HG03558 (cell line): ENCODE measurements around the gene CHCHD10.
"Not testable (repeated sequence)": the region's sequence is repeated elsewhere in the genome, so short reads cannot be mapped to it uniquely, and the experiment has no call there.

Experiments
- ATAC-seq: cut with Tn5 transposase; IDR thresholded peaks from one replicate; pipeline ENCODE4 v1.9.1; 2021; ENCODE audit warnings: moderate number of reproducible peaks; ENCODE audit not compliant: unreplicated experiment; ENCODE audit errors: extremely low read depth

The CHCHD10 gene

GRCh38 chr22:23752750-23753149 is 15.0 kb downstream of the CHCHD10 start:
- no peak for ATAC-seq

- no peak for ATAC-seq
Measured at GRCh38 chr22:23752090-23752691, 15.6 kb downstream of the CHCHD10 start.

GRCh38 chr22:23751441-23751996 is 16.3 kb downstream of the CHCHD10 start:
- no peak for ATAC-seq

GRCh38 chr22:23750714-23751440 is 16.9 kb downstream of the CHCHD10 start, which contains the start of gene ZNF70:
TSS of gene ZNF70 (minus strand) at chr22:23751112. CDS start at chr22:23745140, 5,972 bp downstream.
- no peak for ATAC-seq

GRCh38 chr22:23750367-23750713 is 17.4 kb downstream of the CHCHD10 start:
- no peak for ATAC-seq

GRCh38 chr22:23749841-23750301 is 17.9 kb downstream of the CHCHD10 start:
- ATAC-seq = no peak

GRCh38 chr22:23745791-23746190 is 22.0 kb downstream of the CHCHD10 start:
- ATAC-seq = no peak

- ATAC-seq = no peak
Measured at GRCh38 chr22:23744485-23744884, 23.3 kb downstream of the CHCHD10 start.

GRCh38 chr22:23744001-23744400 is 23.8 kb downstream of the CHCHD10 start:
- no peak for ATAC-seq

GRCh38 chr22:23743303-23743705 is 24.5 kb downstream of the CHCHD10 start:
- no peak for ATAC-seq

GRCh38 chr22:23742505-23743264 is 25.1 kb downstream of the CHCHD10 start:
- no peak for ATAC-seq

- ATAC-seq = no peak
Measured at GRCh38 chr22:23737696-23738095, 30.1 kb downstream of the CHCHD10 start.

GRCh38 chr22:23728108-23728507 is 39.7 kb downstream of the CHCHD10 start:
- not testable (repeated sequence) for ATAC-seq

- no peak for ATAC-seq
Measured at GRCh38 chr22:23722724-23723123, 45.0 kb downstream of the CHCHD10 start.

- ATAC-seq = no peak
Measured at GRCh38 chr22:23722160-23722559, 45.6 kb downstream of the CHCHD10 start.

- ATAC-seq = no peak
Measured at GRCh38 chr22:23720855-23721254, 46.9 kb downstream of the CHCHD10 start.

GRCh38 chr22:23718371-23719165 is 49.2 kb downstream of the CHCHD10 start:
- no peak for ATAC-seq

GRCh38 chr22:23716811-23717801 is 50.7 kb downstream of the CHCHD10 start:
- no peak for ATAC-seq
